IPS DF 19.7 (cell line): ENCODE data around the gene LYSMD2.

Experiments used
- DNase-seq: peaks from one replicate; pipeline ENCODE4 v3.0.0-alpha.2; 2013; ENCODE audit warnings: low read depth, low spot score

The LYSMD2 gene

DNA sequence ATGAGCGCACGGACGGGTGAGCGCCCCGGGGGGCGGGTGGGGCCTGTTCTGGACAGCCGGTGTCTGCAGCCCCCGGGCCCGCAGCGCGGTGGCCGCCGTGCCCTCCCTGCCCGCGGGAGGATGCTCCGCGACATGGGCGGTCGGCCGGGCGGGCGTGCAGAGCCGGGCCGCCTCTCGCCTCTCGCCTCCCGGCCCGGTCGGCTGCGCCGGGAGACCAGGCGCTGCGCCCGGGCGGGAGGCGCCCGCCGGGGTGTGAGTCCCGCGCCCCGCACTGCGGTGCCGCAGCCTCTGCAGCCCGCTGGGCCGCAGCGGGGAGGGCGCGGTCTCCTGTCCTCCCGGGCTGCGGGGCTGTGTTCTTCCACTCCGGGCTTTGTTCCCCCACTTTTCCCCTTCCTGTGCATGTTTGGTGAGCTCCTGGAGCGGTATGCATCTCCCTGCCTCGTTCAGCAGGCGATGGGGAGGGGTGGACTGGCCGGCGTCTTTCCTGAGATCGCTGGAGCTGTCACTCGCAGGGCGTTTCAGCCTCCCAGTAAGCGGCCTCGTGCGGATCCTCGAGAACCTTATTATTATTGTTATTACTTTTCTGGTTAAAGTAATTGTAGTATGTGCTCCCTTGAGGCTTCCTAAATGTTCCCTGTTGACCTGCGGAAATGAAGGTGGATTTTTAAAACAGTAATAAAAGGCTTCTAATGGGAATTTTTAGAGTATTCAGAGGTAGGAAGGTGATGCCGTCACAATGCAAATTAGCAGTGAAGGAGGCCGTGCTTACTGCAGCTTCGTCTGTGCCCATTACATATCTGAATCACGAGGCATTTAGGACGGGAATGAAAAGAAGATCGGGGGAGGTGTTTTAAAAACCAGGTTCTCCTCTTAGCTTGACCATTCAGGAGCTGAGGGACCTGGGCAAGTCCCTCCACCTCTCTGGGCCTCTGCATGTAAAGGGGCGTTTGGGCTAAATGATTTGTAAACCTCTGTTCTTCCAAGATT lies 14.5 kb upstream of the LYSMD2 start:
- no peak for DNase-seq

DNA sequence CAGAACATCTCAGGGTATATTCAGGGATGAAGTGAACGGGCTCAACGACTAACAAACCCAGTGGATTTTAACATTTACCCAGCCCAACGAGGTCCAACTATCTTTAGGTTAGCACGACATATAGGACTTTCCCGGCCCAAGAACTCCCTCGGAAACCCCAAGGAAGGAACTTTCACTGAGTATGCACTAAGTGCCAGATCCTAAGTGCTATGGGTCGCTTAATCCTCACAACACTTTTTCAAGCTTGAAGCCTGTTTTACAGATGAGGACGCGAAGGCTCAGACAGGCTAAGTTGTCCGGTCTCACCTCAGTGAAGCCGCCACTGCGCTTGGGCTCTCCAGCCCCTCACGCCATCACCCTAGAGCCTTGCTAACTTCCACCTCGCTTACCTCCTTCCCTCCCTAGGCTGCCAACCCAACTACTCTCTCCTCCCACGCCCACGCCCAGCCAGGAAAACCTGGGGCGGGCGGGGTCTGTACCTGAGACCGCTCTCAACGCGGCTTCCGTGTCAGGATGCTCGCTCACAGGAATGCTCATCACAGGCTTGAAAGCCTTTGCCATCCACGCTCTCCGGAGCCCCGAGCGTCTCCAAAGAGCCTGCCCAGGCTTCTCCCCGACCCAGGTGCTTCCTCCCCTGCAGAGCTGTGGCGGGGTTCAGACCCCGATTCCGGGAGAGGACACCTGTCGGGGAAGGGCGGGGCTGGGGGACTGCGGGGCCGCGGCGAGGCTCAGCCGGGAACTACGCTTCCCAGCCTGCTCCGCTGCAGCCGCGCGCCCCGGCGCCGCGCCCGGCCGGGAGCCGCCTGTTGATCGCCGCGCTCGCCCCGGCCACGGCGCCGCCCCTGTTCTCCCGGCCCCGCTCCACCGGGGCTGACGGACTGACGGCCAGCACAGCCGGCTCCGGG lies 13.6 kb upstream of the LYSMD2 start, which contains the start of gene TMOD2:
TMOD2 (plus strand) TSS at position 806 of the 905 bp plus-strand sequence. CDS start 14,845 bp downstream, outside the sequence.
- DNase-seq: no peak

DNA sequence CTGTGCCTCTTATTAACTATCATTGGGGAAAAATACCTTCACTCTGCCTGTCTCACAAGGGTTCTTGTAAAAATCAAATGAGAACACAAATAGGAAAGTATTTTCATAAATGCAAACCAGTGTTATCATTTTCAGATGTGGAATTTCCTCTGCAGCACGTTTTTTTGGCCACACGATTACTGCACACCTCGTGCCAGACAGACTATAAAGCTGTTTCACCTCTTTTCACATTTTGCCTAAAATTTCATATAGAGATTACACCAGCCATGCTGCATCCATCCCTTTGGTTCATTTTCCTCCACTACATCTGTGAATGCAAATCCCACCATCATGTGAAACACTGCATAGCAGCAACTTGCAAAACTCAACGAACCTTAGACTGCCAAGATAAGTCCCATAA lies 12.7 kb upstream of the LYSMD2 start:
- DNase-seq: no peak

DNA sequence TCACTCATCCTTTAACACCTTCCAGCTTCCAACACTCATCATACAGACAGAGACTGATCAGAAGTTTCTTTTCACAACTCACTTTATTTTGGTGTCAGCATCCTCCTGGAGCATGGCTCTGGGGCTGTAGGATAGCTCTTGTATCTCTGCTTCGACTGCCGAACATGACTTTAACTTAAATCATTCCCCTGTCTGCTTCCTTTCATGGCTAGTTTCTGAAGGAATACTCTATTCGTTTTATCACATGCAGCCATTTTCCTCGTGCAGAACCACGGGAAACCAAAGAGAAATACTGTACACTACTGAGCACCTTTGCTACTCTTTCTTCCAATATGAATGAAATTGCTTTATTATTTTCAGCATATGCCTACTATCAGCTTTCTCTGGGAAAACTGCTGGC lies 11.9 kb upstream of the LYSMD2 start:
- no peak for DNase-seq

DNA sequence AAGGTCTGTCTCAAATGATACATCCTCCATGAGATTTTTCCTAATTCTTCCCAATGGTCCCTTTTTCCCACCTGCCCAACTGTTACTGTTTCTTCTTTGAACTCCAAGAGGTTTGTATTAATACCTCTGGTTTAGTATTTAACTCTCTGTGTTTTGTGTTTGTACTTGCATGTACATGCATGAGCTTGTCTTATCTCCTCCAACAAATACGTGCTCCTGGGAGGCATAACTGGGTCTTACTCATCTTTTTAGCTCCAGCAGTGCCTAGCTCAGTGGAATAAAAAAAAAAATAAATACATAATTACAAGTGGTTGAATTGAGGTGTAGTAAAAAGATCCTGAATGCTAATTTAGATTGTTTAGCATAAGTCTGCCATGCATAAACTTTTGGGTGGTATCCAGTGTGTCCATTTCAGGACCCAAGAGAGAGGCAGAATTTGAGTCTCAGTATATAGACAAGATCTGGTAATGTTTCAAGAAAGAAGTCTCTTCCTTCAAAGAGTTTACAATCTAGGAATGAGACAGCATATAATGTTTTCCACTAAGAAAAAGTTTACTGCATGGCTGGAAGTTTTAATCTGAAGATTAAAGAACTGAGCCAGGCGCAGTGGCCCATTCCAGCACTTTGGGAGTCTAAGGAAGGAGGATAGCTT lies 1.7 kb upstream of the LYSMD2 start:
- DNase-seq: no peak

DNA sequence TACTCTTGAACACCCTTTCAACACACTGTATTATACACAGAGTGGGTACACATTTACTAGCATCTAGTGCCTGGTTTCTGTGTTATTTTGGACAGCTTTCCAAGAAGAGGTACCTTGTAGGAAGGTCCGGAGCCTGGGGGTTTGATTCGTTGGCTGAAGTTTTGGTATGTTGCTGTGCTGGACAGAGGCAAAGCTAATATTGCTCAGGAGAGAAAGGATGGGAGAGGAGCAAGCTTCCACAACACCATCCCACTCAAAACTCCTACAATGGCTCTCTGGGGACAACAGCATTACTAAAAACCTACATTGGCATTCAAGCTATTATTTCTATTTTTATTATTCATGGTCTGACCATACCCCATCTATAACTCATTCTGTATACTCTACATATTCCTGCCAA lies 1.1 kb upstream of the LYSMD2 start:
- no peak for DNase-seq

DNA sequence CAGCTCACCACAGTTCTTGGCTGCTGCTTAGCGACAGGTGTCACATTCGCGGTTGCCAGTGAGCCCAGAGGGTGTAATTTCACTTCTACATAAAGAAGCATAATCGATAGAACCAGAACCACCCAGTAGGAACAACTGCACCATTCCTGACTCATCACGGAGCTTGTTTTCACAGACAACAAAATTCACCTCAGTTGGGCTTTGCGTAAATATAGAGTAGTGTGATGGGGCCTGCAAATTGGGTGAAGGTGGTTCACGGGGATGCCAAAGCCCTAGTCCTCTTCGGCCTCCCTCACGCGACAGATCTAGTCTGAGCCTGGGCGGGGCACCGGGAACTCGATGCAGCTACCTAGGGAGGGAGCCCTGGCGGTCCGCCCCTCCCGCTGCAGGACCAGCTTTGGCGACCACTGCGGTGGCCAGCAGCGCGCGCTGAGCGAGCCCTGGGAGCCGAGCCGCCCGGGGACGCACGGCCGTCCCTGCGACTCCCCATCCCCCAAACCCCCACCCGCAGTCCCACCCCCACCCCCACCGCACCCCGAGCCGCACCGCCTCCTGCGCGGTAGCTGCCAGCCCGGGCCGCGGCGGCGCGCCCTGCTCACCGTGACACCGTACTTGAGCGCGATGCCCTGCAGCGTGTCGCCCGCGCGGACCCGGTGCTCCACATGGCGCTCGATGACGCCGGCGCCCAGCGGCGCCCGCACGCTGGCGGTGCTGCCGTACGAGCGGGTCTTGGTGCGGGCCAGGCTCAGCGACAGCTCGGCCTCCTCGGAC lies 519 bp downstream of the LYSMD2 start:
- DNase-seq: no peak

DNA sequence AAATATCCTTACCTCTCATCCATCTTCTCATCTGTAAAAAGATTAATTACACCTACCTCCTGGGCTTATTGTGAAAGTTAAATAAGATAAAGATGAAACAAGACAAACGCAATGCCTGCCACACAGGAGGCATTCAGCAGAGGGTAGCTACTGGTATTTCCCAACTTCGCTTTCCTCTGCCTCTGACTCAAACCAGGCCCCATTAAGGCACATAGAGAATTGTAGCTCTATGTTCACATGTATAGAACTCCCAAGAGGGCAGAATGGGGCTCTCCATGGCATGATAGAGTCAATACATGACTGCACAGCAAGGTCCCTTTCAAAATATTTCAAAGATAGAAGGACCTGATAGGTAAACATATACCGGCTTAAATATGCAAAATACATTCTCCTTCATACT lies 1.4 kb downstream of the LYSMD2 start:
- no peak for DNase-seq

DNA sequence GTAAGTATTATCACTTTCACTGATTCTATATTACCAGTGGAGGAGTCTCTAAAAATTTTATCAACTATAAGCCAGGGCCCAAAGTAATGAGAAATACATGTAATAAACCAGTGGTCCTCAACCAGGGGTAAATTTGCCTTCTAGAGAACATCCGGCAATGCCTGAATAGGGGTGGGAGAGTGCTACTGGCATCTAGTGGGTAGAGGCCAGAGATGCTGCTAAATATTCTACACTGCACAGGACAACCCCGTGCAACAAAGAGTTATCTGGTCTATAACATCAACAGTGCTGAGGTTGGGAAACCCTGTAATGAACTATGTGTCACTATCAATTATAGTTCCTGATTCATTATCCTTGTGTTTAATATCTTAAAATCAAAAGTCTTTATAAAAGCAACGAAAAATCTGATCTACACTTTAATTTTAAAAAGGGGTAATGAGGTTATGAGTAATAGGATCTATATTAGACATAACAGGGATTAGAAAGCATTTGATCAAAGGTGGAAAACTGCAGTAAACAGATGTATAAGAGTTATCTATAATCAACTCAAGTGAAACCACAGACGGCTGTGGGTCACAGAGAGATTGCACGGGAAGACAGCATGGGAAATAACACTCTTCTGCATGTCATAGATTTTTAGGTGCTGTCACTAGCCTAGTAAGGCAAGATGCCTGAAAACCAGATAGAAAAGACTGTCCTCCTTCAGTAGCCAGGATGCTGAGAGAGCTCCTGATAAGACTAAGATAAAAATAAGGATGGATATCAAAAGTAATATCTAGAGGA lies 2.0 kb downstream of the LYSMD2 start:
- DNase-seq: no peak

DNA sequence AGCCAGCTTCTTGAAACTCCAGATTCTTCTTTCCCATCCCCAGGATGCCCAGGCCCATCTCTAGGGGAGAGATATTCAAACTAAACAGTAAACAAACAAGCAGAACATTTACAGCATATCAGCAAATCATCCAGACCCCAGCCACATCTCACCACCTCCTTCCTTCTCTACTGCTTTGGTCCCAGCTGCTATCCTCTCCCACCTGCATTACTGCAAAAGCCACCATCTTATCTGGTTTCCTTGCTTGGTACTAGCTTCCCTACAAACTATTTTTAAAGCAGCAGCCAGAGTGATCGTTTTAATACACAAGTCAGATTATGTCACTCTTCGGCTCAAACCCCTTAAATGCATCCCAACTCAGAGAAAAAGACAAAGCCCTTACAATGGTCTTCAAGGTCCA lies 4.8 kb downstream of the LYSMD2 start:
- DNase-seq: no peak

DNA sequence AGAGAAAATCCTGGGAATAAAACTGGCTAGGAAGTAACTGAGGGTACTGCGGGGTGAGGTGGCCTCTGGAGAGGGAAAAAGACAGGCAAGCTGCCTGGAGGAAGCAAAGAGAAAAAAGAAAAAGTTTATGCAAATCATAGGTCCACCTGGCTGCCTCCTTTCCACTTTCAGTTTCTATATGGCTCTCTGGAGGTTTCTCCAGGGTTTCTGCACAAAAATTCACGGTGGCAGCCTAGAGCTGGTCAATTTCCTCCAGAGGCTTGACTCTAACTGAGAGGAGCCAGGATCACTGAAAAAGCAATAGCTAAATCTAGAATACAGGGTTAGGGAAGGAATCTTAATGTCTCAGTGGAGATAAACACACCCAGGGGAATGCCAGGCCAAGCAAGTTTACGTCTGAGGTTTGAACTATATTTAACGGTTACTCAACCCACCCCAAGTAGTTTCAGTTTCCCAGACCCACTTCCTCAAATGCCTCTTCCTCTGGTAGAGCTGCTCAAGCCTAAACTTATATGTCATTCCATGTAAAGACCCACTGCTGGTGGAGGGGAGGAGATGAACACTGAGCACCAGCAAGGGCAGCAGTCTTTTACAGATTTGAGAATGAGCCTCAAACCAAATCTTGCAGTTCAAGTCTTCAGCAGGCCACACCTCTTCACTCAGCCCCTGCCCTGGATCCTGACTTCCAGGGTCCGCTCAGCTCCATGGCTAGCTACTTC lies 5.7 kb downstream of the LYSMD2 start:
- DNase-seq: no peak

DNA sequence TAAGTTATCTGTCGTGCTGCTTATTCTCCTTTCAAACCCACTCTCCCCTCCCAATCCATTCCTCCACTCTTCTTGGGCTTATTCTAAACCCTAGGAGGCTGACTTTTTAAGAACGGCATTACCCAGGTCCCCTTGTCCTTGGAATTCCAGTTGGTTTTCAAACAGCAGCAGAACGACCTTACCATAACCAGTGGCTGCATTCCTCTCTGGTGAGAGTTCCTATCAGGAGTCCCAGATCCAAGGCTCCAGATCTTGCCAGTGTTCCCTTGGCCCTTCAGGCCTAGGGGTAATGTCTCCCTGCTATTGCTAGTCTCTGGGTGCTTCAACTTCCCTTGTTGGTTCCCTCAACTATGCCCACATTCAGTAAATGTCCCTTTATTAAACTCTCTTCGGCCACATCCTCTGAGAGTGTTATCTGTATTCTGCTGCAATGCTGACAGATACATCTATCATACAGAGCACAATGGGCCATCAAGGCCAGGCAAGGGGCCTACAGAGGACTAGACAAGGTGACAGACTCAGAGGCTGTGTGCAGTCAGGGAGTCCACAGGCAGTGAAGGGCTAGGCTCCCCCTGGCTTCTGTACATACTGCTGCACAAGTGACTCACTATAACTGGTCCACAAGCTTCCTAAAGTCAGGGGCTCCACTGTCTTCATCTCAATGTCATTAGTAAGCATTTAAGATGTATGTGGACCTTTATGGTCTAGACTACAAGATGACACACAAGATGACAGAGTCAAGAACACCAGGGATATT lies 10.1 kb downstream of the LYSMD2 start:
- no peak for DNase-seq

DNA sequence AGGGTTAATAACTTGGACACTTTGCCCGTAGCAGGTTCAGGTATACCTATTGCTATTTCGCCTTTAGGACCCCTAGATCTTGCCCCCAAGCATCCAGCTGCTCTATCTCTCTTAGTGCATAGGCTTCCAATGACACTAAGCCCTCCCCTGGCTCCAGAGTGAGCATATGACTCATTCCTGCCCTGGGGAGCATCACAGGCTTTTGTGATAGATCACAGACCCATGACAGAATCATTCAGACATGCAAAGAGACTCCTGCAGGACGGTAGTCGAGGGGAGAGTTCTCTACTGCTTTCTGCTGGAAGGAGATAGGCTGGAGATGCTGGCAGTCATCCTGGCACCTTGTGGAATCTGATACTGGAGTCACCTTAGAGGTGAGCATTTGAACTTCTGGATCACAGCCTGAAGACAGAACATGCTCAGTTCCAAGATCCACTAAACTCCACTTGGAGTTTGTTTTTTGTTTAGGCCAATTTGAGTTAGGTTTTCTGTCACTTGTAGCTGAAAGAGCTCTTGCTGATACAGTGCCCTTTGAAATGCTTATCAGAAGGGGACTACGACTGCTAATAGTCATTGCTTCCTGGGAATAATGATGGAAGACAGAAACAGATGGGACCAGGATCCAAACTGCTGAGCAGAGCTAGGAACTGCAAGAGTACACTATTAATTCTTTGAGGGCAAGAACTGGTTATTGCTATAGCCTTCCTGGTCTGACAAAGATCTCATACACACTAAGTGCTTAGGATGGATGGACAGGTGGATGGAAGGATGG lies 11.0 kb downstream of the LYSMD2 start:
- peak; percentile 82 for DNase-seq

DNA sequence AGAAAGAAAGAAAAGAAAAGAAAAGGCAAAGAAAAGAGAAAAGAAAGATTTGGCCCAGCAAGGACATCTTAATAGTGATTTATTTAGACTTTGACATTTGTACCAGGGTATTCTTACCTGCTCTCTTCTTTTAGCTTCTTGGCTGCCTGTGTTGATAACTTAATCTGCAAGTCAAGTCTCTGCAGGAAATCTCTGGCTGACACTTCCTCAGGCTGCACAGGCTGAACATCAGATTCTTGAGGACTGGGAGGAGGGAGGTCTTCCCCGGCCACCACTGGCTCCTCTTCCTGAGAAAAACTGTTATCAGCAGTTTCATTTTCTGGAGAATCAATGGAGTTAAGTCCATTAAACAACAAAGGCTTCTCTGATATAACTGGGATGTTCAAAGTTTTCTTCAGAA lies 12.8 kb downstream of the LYSMD2 start:
- no peak for DNase-seq

DNA sequence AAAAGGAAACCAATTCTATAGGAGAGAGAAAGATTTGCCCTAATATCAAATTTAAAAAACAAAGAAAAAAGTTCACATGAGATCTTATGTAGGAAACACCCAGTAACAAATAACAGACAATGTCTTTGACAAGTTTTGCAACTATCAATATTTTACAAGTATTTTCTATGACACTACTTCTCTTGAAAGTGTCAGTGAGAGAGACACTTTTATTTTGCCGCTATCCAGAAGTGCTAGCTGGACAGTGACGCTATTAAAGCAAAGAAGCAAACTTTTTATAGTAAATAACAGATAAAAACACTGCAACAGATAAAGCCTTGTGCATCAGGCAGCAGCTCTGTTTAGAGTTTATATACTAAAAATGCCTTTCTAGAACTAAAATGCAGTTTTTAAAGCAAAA lies 13.3 kb downstream of the LYSMD2 start:
- DNase-seq: no peak

DNA sequence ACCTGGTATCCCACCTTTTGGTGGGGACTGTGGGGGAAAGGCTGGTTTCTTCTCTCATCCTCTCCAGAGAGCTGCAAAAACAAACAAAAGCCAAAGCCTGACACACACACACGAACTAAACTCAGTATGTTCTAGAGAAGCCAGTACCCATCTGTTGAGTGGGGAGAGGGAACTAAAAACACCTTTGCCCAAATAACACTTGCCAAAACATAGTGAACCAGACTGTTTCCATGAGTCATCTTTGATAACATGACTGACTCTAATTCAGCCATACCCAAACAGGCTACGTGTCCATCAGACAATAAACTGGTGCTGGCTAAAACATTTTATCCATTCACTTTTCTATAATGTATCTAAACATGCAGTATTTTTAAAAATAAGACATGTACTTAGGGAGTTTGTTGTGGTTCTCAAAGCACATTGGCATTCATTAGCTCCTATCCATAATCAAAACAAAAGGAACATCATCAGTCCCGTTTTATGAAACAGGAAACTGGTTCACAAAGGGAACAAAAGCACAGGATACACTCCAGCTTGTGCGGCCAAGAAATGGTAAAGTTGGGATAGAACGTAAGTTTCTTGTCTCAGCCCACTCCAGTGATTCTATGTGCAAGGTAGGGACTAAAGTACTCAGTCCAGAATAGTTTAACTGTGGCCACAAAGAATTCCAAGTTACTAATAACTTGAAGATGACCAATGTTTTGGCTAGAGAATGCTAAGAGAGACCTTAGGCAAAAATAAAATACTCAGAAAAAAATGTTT lies 16.1 kb downstream of the LYSMD2 start:
- DNase-seq: no peak
